ENCODE results near the gene CFAP77. TPM values are rescaled to one million over a fixed set of nuclear protein-coding genes. Genes with fewer than 3 reads are reported as not detected.
"Not testable (repeated sequence)": the region's sequence is repeated elsewhere in the genome, so short reads cannot be mapped to it uniquely, and the experiment has no call there.

Gene CFAP77
- polyA plus RNA-seq (ENCODE audit: insufficient read length), result not detected

GRCh38 chr9:132409828-132410528 is at the start of gene CFAP77:
TSS of gene CFAP77 (plus strand) at chr9:132410211. CDS start at chr9:132410272, 61 bp downstream.
- no peak for DNase-seq (ENCODE audit: low read depth)

- no peak for DNase-seq (ENCODE audit: low read depth)
Observed at GRCh38 chr9:132364068-132364467, 45.9 kb upstream of the CFAP77 start.

- no peak for DNase-seq (ENCODE audit: low read depth)
Observed at GRCh38 chr9:132365986-132366385, 44.0 kb upstream of the CFAP77 start.

- DNase-seq (ENCODE audit: low read depth), result no peak
Observed at GRCh38 chr9:132366481-132366880, 43.5 kb upstream of the CFAP77 start.

- DNase-seq (ENCODE audit: low read depth), result no peak
Observed at GRCh38 chr9:132367613-132368313, 42.2 kb upstream of the CFAP77 start.

GRCh38 chr9:132369421-132369820 is 40.6 kb upstream of the CFAP77 start:
- no peak for DNase-seq (ENCODE audit: low read depth)

- DNase-seq (ENCODE audit: low read depth), result no peak
Observed at GRCh38 chr9:132370592-132370991, 39.4 kb upstream of the CFAP77 start.

- no peak for DNase-seq (ENCODE audit: low read depth)
Observed at GRCh38 chr9:132372177-132373095, 37.6 kb upstream of the CFAP77 start.

- DNase-seq (ENCODE audit: low read depth), result not testable (repeated sequence)
Observed at GRCh38 chr9:132377769-132378168, 32.2 kb upstream of the CFAP77 start.

- DNase-seq (ENCODE audit: low read depth), result not testable (repeated sequence)
Observed at GRCh38 chr9:132378416-132378815, 31.6 kb upstream of the CFAP77 start.

GRCh38 chr9:132381966-132382541 is 28.0 kb upstream of the CFAP77 start:
- no peak for DNase-seq (ENCODE audit: low read depth)

- DNase-seq (ENCODE audit: low read depth), result no peak
Observed at GRCh38 chr9:132383462-132383883, 26.5 kb upstream of the CFAP77 start.

- no peak for DNase-seq (ENCODE audit: low read depth)
Observed at GRCh38 chr9:132384376-132384775, 25.6 kb upstream of the CFAP77 start.

- no peak for DNase-seq (ENCODE audit: low read depth)
Observed at GRCh38 chr9:132387133-132387532, 22.9 kb upstream of the CFAP77 start.

- DNase-seq (ENCODE audit: low read depth), result no peak
Observed at GRCh38 chr9:132390966-132391365, 19.0 kb upstream of the CFAP77 start.

GRCh38 chr9:132391449-132391848 is 18.6 kb upstream of the CFAP77 start:
- DNase-seq (ENCODE audit: low read depth), result no peak

GRCh38 chr9:132395560-132395959 is 14.5 kb upstream of the CFAP77 start:
- no peak for DNase-seq (ENCODE audit: low read depth)

GRCh38 chr9:132401824-132402223 is 8.2 kb upstream of the CFAP77 start:
- no peak for DNase-seq (ENCODE audit: low read depth)

GRCh38 chr9:132404228-132404881 is 5.7 kb upstream of the CFAP77 start:
- DNase-seq (ENCODE audit: low read depth), result no peak

- DNase-seq (ENCODE audit: low read depth), result peak; percentile 67
Observed at GRCh38 chr9:132406554-132407122, 3.4 kb upstream of the CFAP77 start, which contains the start of gene TTF1. TSS of gene TTF1 (minus strand) at chr9:132406840. CDS start at chr9:132402821, 4,019 bp downstream.

- no peak for DNase-seq (ENCODE audit: low read depth)
Observed at GRCh38 chr9:132407196-132407595, 2.8 kb upstream of the CFAP77 start.

All from forelimb muscle (tissue), 1 donor.